GM19438 (cell line): Measurements from ENCODE around the gene APBB2.
"Not testable (repeated sequence)": the region's sequence is repeated elsewhere in the genome, so short reads cannot be mapped to it uniquely, and the experiment has no call there.

Experiments
- ATAC-seq: cut with Tn5 transposase; IDR thresholded peaks from one replicate; pipeline ENCODE4 v1.9.1; 2021; ENCODE audit warnings: low read depth; ENCODE audit not compliant: unreplicated experiment

The APBB2 gene

GRCh38 chr4:41069838-41070237 is 144.5 kb downstream of the APBB2 start:
- no peak for ATAC-seq

GRCh38 chr4:41069257-41069656 is 145.1 kb downstream of the APBB2 start:
- no peak for ATAC-seq

- no peak for ATAC-seq
These were observed 147.0 kb downstream of the APBB2 start for GRCh38 chr4:41067369-41067768.

GRCh38 chr4:41066049-41066448 is 148.3 kb downstream of the APBB2 start:
- no peak for ATAC-seq

GRCh38 chr4:41065434-41066006 is 148.8 kb downstream of the APBB2 start:
- ATAC-seq = no peak

GRCh38 chr4:41064953-41065352 is 149.4 kb downstream of the APBB2 start:
- no peak for ATAC-seq

- ATAC-seq = no peak
These were observed 152.7 kb downstream of the APBB2 start for GRCh38 chr4:41061482-41062185.

GRCh38 chr4:41060352-41061334 is 153.7 kb downstream of the APBB2 start:
- no peak for ATAC-seq

- not testable (repeated sequence) for ATAC-seq
These were observed 154.9 kb downstream of the APBB2 start for GRCh38 chr4:41059411-41059810.

GRCh38 chr4:41058426-41058825 is 155.9 kb downstream of the APBB2 start:
- no peak for ATAC-seq

- no peak for ATAC-seq
These were observed 156.9 kb downstream of the APBB2 start for GRCh38 chr4:41057467-41057866.

- no peak for ATAC-seq
These were observed 162.1 kb downstream of the APBB2 start for GRCh38 chr4:41052287-41052686.

- ATAC-seq = no peak
These were observed 163.2 kb downstream of the APBB2 start for GRCh38 chr4:41050880-41051775.

GRCh38 chr4:41050116-41050515 is 164.2 kb downstream of the APBB2 start:
- ATAC-seq = no peak

GRCh38 chr4:41049176-41049575 is 165.2 kb downstream of the APBB2 start:
- not testable (repeated sequence) for ATAC-seq

- no peak for ATAC-seq
These were observed 169.6 kb downstream of the APBB2 start for GRCh38 chr4:41044791-41045190.

GRCh38 chr4:41044165-41044564 is 170.2 kb downstream of the APBB2 start:
- no peak for ATAC-seq

GRCh38 chr4:41043465-41043864 is 170.9 kb downstream of the APBB2 start:
- no peak for ATAC-seq

- no peak for ATAC-seq
These were observed 172.8 kb downstream of the APBB2 start for GRCh38 chr4:41041551-41041950.

- ATAC-seq = no peak
These were observed 175.0 kb downstream of the APBB2 start for GRCh38 chr4:41039317-41039716.
